Measurements from ENCODE around the gene HMGB2. TPM values are rescaled to one million over a fixed set of nuclear protein-coding genes. Genes with fewer than 3 reads are reported as not detected.

Gene HMGB2
- polyA plus RNA-seq, 6 donors from 2014 or later: 105 to 195 (median 130) TPM

- H3K4me1 Mint-ChIP-seq: no peaks in the 10 kb centered on the region
- H3K27ac Mint-ChIP-seq: no peak overlapping the region
- no peak overlapping the region for H3K4me3 Mint-ChIP-seq
These were observed 28.5 kb upstream of the HMGB2 start for GRCh38 chr4:173362666-173363065.

DNA sequence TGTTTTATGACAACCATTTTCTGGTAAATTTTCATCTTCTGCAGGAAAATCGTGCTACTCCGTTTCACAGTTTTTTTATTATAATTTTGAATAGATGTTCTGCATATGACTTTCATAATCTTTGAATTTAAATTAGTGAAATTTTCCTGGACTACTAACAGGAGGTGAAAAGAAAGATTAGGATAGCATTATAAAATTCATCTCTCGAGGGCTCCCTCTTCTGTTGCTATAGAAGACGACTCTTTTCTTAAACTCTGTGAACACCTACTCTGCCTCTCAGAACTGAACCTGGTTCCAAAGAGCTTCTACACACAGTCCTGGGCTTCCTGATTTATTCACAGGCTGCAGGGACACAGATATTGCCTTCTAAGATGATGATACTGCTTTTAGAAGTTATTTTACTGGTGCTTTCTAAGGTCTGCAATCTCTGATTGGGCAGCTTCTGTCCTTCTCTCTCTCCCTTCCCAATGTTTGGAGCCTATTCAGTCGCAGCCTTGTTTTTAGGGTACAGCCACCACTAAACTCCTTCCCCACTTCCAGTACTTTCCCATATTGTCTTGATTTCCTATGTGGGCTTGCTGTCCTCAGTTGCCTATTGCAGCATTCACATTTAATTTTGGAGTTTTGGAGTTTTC, 26.5 kb upstream of the HMGB2 start:
- no peak for ATAC-seq (ENCODE audit: low read depth in 2 of 2)
- H3K4me1 Mint-ChIP-seq: no peaks in the 10 kb centered on the region
- H3K36me3 Mint-ChIP-seq: no peaks in the 10 kb centered on the region
- H3K27me3 Mint-ChIP-seq: no peaks in the 10 kb centered on the region
- no peak overlapping the region for H3K27ac Mint-ChIP-seq
- peaks cover 0 to 1% (median 0%) of the 10 kb centered on the region in 7 donors for H3K9me3 Mint-ChIP-seq
- H3K4me3 Mint-ChIP-seq: no peak overlapping the region
- no peak for DNase-seq

More at GRCh38 chr4:173362666-173363065, 28.5 kb upstream of the HMGB2 start:
- Mint-ChIP-seq H3K9me3 (peaks cover 0 to 1% (median 0%) of the 10 kb centered on the region in 7 donors), H3K27me3 (no peaks in the 10 kb centered on the region), H3K36me3 (no peaks in the 10 kb centered on the region)
- no peak for DNase-seq
- ATAC-seq (ENCODE audit: low read depth in 2 of 2): no peak

DNA sequence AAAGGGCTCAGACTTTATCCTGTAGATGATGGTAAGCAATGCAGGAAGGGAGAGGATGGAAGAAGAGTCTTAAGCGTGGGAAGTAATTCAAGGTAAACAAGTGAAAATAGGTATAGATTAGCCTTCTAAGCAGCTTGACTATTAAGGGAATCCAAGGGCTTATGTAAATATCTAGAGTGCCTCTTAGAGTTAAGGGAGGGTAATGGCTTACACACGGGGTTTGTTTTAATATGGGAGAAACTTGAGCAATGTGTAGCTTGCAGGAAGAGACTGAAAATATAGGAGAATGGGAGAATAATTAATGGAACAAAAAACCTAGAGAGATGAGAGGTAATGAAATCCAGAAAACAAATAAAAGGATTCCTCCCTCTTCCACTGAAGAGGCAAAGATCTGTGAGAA, 23.8 kb upstream of the HMGB2 start:
- no peak for DNase-seq
- Mint-ChIP-seq H3K36me3 (no peaks in the 10 kb centered on the region), H3K4me1 (no peaks in the 10 kb centered on the region), H3K27ac (no peak overlapping the region), H3K27me3 (no peaks in the 10 kb centered on the region), H3K9me3 (peaks cover 0 to 1% (median 0%) of the 10 kb centered on the region in 7 donors), H3K4me3 (no peak overlapping the region)
- ATAC-seq (ENCODE audit: low read depth in 2 of 2): no peak

GRCh38 chr4:173347467-173347866, 13.3 kb upstream of the HMGB2 start:
- DNase-seq (no peak), ATAC-seq (ENCODE audit: low read depth in 2 of 2) (no peak)
- Mint-ChIP-seq H3K27me3 (no peaks in the 10 kb centered on the region), H3K4me3 (no peak overlapping the region), H3K4me1 (peaks cover 6 to 11% (median 7%) of the 10 kb centered on the region in 3 donors), H3K36me3 (no peaks in the 10 kb centered on the region), H3K9me3 (peaks cover 0 to 2% (median 0%) of the 10 kb centered on the region in 7 donors), H3K27ac (no peak overlapping the region)

GRCh38 chr4:173346074-173346473, 11.9 kb upstream of the HMGB2 start:
- H3K27ac Mint-ChIP-seq: peak overlapping the region in 1 of 6 donors; percentile 61
- H3K4me1 Mint-ChIP-seq: peaks cover 6 to 11% (median 7%) of the 10 kb centered on the region in 3 donors
- H3K36me3 Mint-ChIP-seq: no peaks in the 10 kb centered on the region
- peaks cover 0 to 2% (median 0%) of the 10 kb centered on the region in 7 donors for H3K9me3 Mint-ChIP-seq
- ATAC-seq (ENCODE audit: low read depth in 2 of 2) (no peak), DNase-seq (no peak)
- H3K4me3 Mint-ChIP-seq: no peak overlapping the region
- no peaks in the 10 kb centered on the region for H3K27me3 Mint-ChIP-seq

DNA sequence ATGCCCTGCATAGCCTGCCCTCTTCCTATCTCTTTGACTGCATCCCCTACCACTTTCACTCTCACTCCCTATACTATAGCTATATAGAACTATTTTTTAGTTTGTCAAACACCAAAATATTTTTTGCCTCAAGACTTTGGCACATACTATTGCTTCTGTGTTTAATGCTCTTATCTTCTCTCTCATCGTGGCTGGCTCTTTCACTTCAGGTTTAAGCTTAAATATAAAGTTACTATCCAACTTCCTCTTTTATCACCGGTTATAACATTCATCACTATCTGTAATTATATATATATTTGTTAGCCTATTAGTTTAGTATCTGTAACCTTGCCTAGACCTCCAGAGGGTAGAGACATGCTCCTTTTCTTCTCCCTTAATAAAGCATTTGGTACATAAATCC, 11.5 kb upstream of the HMGB2 start:
- Mint-ChIP-seq H3K27me3 (no peaks in the 10 kb centered on the region), H3K4me1 (peaks cover 6 to 11% (median 7%) of the 10 kb centered on the region in 3 donors), H3K27ac (no peak overlapping the region), H3K36me3 (no peaks in the 10 kb centered on the region), H3K9me3 (peaks cover 0 to 2% (median 0%) of the 10 kb centered on the region in 7 donors), H3K4me3 (peak overlapping the region in 3 of 8 donors; percentile 15 to 67 (median 23))
- ATAC-seq (ENCODE audit: low read depth in 2 of 2): peak in 1 of 2 donors; percentile 43
- DNase-seq: no peak

DNA sequence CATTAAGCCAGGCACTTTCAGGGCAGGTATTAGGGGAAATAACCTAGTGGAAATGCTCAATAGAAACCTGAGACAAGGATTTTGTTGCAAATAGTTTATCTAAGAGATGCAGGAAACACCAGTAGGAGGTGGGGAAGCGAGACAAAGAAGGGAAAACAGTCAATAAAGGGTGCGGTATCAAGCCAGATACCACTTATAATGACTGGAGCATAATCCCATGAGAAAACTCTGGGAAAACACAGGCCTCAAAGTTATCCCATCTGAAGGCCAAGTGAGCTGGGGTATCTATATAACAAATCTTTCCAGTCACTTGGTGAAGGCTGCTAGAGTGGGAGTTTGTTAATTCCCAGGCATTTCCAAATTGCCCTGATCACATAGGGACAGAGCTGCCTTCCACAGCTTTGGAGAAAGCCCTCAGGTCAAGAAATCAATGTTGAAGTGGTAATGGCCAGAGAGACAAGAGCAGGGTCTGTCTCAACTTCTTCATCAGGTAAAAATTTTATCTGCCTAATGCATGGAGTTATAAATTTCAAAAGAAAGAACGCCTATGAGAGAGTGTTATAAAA, 9.8 kb upstream of the HMGB2 start:
- H3K4me1 Mint-ChIP-seq: peaks cover 6 to 11% (median 7%) of the 10 kb centered on the region in 3 donors
- DNase-seq: no peak
- no peak for ATAC-seq (ENCODE audit: low read depth in 2 of 2)
- peaks cover 0 to 2% (median 0%) of the 10 kb centered on the region in 7 donors for H3K9me3 Mint-ChIP-seq
- no peaks in the 10 kb centered on the region for H3K27me3 Mint-ChIP-seq
- no peak overlapping the region for H3K4me3 Mint-ChIP-seq
- no peak overlapping the region for H3K27ac Mint-ChIP-seq
- H3K36me3 Mint-ChIP-seq: no peaks in the 10 kb centered on the region

DNA sequence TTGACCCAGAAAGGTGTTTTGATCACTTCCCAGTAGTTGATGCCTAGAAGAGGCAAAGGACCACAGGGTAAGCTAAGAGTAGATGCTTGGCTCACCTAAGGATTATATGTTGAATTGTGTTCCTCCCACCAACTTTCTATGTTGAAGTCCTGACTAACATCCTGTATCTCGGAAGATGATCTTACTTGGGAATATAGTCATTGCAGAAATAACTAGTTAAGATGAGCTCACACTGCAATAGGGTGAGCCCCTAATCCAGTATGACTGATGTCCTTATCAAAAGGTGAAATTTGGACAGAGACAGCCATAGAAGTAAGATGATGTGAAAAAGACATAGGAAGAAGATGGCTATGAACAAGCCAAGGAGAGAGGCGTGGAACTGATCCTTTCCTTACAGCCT, 3.3 kb upstream of the HMGB2 start:
- peaks cover 0 to 6% (median 0%) of the 10 kb centered on the region in 3 donors for H3K27me3 Mint-ChIP-seq
- no peak for ATAC-seq (ENCODE audit: low read depth in 2 of 2)
- H3K36me3 Mint-ChIP-seq: peaks cover 0 to 8% of the 10 kb centered on the region in 2 donors
- H3K27ac Mint-ChIP-seq: no peak overlapping the region
- peak overlapping the region in 1 of 8 donors; percentile 62 for H3K4me3 Mint-ChIP-seq
- no peaks in the 10 kb centered on the region for H3K9me3 Mint-ChIP-seq
- peaks cover 15 to 19% (median 19%) of the 10 kb centered on the region in 3 donors for H3K4me1 Mint-ChIP-seq
- no peak for DNase-seq

DNA sequence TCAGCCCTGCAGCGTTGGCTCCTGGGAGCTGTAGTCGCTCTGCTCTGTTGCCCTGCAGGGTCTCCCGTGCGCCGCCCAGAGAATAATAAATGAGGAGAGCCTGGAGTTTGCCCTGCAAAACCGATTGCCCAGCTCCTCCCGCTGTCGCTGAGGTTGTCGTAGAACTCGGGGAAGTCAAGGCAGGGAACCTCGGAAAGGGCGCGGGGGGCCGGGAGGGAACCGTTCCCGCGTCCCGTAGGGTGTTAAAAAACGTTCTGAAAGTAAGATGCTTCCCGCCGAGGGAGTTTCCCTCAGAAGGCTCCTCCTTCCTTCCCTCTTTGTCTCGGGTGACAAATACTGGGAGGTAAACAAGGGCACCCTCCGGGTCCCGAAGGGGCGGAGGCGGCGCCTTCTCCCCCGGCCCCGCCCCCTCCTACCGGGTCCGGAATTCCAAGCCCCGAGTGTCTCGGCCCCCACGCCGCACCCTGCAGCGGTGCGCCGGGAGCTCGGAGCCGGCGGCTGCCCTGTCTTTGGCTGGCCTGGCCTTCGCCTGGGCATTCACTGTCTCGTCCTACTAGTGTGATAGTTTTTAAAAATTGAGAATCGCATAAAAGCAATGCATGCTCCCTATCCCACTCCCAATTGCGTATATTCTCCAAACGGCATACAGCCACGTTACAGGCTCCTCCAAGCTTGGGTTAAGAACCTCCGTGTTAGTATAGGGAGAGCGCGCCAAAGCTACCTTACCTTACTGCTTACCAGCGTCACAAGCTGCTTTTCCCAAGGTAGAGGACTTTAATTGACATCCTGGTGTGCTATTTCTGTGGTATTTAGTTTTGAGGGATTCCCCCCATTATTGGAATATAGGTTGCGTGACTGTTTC, 964 bp upstream of the HMGB2 start:
- Mint-ChIP-seq H3K27ac (peak overlapping the region; percentile 63 to 99 (median 90)), H3K9me3 (no peaks in the 10 kb centered on the region), H3K4me1 (peaks cover 16 to 26% (median 24%) of the 10 kb centered on the region in 3 donors), H3K27me3 (peaks cover 0 to 6% (median 0%) of the 10 kb centered on the region in 3 donors), H3K4me3 (peak overlapping the region; percentile 91 to 100 (median 98)), H3K36me3 (peaks cover 4 to 15% of the 10 kb centered on the region in 2 donors)
- DNase-seq (no peak), ATAC-seq (ENCODE audit: low read depth in 2 of 2) (no peak)

GRCh38 chr4:173333658-173334084, 487 bp downstream of the HMGB2 start:
- H3K27ac Mint-ChIP-seq: peak overlapping the region; percentile 90 to 98 (median 98)
- DNase-seq (no peak), ATAC-seq (ENCODE audit: low read depth in 2 of 2) (peak; percentile 2)
- H3K4me1 Mint-ChIP-seq: peaks cover 16 to 26% (median 24%) of the 10 kb centered on the region in 3 donors
- H3K36me3 Mint-ChIP-seq: peaks cover 10 to 15% of the 10 kb centered on the region in 2 donors
- peak overlapping the region; percentile 91 to 100 (median 98) for H3K4me3 Mint-ChIP-seq
- peaks cover 0 to 6% (median 0%) of the 10 kb centered on the region in 3 donors for H3K27me3 Mint-ChIP-seq
- H3K9me3 Mint-ChIP-seq: no peaks in the 10 kb centered on the region

GRCh38 chr4:173332963-173333657, 1.0 kb downstream of the HMGB2 start:
- peak overlapping the region; percentile 88 to 98 (median 92) for H3K4me3 Mint-ChIP-seq
- ATAC-seq (ENCODE audit: low read depth in 2 of 2): no peak
- peak overlapping the region; percentile 6 to 97 (median 86) for H3K27ac Mint-ChIP-seq
- no peak for DNase-seq
- H3K9me3 Mint-ChIP-seq: no peaks in the 10 kb centered on the region
- H3K36me3 Mint-ChIP-seq: peaks cover 10 to 15% of the 10 kb centered on the region in 2 donors
- peaks cover 16 to 26% (median 24%) of the 10 kb centered on the region in 3 donors for H3K4me1 Mint-ChIP-seq
- H3K27me3 Mint-ChIP-seq: peaks cover 0 to 6% (median 0%) of the 10 kb centered on the region in 3 donors

DNA sequence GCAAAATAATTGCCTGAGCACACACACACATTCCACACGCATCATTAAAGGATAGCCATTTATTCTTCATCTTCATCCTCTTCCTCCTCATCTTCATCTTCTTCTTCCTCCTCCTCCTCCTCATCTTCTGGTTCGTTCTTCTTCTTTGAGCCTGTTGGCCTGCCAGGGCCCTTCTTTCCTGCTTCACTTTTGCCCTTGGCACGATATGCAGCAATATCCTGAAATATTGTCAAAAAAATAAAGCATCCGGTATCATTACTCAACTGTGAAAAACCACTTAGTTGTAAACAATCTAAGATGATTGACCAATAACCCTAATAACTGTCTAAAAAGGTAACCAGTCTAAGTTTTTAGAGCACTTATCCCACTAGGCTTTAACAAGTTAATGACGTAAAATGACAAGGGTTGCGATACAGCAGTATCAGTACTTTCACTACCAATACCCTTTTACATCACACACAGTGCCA, 2.1 kb downstream of the HMGB2 start:
- Mint-ChIP-seq H3K27me3 (peaks cover 0 to 6% (median 0%) of the 10 kb centered on the region in 3 donors), H3K4me1 (peaks cover 16 to 26% (median 24%) of the 10 kb centered on the region in 3 donors), H3K27ac (peak overlapping the region in 3 of 6 donors; percentile 73 to 76 (median 75)), H3K9me3 (no peaks in the 10 kb centered on the region), H3K36me3 (peaks cover 10 to 15% of the 10 kb centered on the region in 2 donors), H3K4me3 (peak overlapping the region in 2 of 8 donors; percentile 90 to 98)
- ATAC-seq (ENCODE audit: low read depth in 2 of 2) (no peak), DNase-seq (no peak)

- peaks cover 16 to 26% (median 24%) of the 10 kb centered on the region in 3 donors for H3K4me1 Mint-ChIP-seq
- no peak for ATAC-seq (ENCODE audit: low read depth in 2 of 2)
- no peak overlapping the region for H3K4me3 Mint-ChIP-seq
- no peak overlapping the region for H3K27ac Mint-ChIP-seq
- H3K36me3 Mint-ChIP-seq: peaks cover 10 to 15% of the 10 kb centered on the region in 2 donors
- H3K9me3 Mint-ChIP-seq: no peaks in the 10 kb centered on the region
- no peak for DNase-seq
- no peaks in the 10 kb centered on the region for H3K27me3 Mint-ChIP-seq
These were observed 3.6 kb downstream of the HMGB2 start for GRCh38 chr4:173330590-173330989.
